ENCODE results near the gene UQCR10.

UQCR10 gene

GRCh38 chr22:29799217-29799680 is 32.1 kb downstream of the UQCR10 start:
- peak; percentile 8 for DNase-seq

GRCh38 chr22:29801153-29801552 is 34.0 kb downstream of the UQCR10 start:
- DNase-seq, result no peak

GRCh38 chr22:29801796-29802195 is 34.6 kb downstream of the UQCR10 start:
- no peak for DNase-seq

- DNase-seq, result no peak
Measured at GRCh38 chr22:29803190-29803589, 36.0 kb downstream of the UQCR10 start.

- DNase-seq, result no peak
Measured at GRCh38 chr22:29804985-29805384, 37.8 kb downstream of the UQCR10 start.

GRCh38 chr22:29806196-29806595 is 39.0 kb downstream of the UQCR10 start:
- DNase-seq, result no peak

GRCh38 chr22:29810216-29810615 is 43.0 kb downstream of the UQCR10 start:
- no peak for DNase-seq

- no peak for DNase-seq
Measured at GRCh38 chr22:29811377-29811776, 44.2 kb downstream of the UQCR10 start.

- no peak for DNase-seq
Measured at GRCh38 chr22:29813126-29813525, 46.0 kb downstream of the UQCR10 start.

- no peak for DNase-seq
Measured at GRCh38 chr22:29813563-29813962, 46.4 kb downstream of the UQCR10 start.

- no peak for DNase-seq
Measured at GRCh38 chr22:29814003-29814402, 46.8 kb downstream of the UQCR10 start.

GRCh38 chr22:29815580-29815979 is 48.4 kb downstream of the UQCR10 start:
- DNase-seq, result no peak

GRCh38 chr22:29816128-29816527 is 49.0 kb downstream of the UQCR10 start:
- no peak for DNase-seq

GRCh38 chr22:29816539-29816938 is 49.4 kb downstream of the UQCR10 start:
- DNase-seq, result no peak

- DNase-seq, result no peak
Measured at GRCh38 chr22:29816980-29817379, 49.8 kb downstream of the UQCR10 start.

- DNase-seq, result no peak
Measured at GRCh38 chr22:29817724-29818123, 50.6 kb downstream of the UQCR10 start.

GRCh38 chr22:29819501-29819900 is 52.3 kb downstream of the UQCR10 start:
- no peak for DNase-seq

Data from CD4-positive, alpha-beta T cell treated with Interleukin-12 subunit alpha and Interleukin-12 subunit beta, for 1 hour (primary cell).